Endometrium (tissue), 2 donors: ENCODE results near the gene ICAM3.
"Not testable (repeated sequence)": the region's sequence is repeated elsewhere in the genome, so short reads cannot be mapped to it uniquely, and the experiment has no call there.

Experiments
- FAIRE-seq: peaks from 2 replicates; lab custom pipeline; 2012; peaks lifted over from hg19 to GRCh38; lab: Jason Lieb, UNC
- donor health status: control.
- donor health status: control.

Gene ICAM3

GRCh38 chr19:10339380-10339960 is at the start of gene ICAM3:
ICAM3 (minus strand) TSS chr19:10339624; CDS start chr19:10339614, 10 bp downstream.
- FAIRE-seq = no peak

GRCh38 chr19:10388957-10389356 is 49.5 kb upstream of the ICAM3 start:
- peak; percentile 46 for FAIRE-seq

DNA sequence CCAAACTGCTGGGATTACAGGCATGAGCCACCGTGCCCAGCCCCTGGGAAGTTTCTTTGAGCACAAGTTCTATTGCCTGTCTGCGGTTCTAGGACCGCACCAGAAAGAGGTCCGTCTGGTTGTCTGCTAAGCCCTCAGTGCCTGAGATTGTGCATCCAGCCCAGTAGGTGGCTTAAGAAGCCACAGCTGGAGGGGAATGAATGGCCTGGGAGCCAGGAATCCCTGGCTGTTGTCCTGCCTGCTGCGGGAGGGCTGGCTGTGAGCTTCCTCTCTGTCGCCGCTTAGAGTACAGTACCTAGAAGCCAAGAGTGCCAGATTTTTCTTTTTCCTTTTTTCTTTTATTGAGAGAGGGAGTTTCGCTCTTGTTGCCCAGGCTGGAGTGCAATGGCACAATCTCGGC is 45.2 kb upstream of the ICAM3 start:
- no peak for FAIRE-seq

- not testable (repeated sequence) for FAIRE-seq
These were observed 43.7 kb upstream of the ICAM3 start for GRCh38 chr19:10383223-10383499.

DNA sequence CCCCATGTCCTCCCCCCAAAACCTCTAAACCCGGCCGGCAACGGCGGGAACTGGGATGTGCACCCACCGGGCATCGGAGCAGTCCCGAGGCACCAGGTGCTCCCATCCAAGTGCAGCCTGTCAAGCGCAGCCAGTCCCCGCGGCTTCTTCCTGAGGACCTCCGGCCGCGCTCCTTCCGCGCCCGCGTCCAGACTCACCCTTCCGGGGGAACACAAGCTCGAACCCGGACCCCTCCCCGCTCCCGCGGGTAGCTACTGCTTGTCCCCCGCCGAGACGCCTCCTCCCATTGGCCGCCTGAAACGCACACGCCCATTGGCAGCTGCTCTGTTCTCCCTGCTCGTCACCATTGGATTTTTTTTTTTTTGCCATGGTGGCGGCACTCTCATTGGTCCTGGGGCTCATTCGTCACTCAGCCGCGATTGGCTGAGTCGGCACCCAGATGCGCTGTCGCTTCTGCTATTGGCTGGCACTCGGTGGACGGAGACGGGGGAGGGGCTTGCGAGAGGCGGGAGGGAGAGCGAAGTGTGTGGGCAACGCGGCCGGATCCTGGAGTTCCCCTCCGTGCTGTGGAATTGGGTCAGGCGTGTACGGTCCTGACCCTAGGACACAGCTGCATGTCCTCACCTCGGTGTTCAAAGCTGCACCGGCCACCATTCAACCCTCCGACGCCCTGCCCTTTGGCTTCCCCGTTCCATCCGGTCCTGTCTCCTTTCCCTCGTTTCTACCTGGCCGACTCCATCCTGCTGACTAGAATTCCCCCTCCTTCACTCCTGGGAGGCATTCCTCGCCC is 41.1 kb upstream of the ICAM3 start, which contains the start of gene TYK2:
TYK2 (minus strand) TSS at position 260 of the 790 bp plus-strand sequence. CDS start 2,166 bp downstream, outside the sequence.
- peak; percentile 99 for FAIRE-seq

DNA sequence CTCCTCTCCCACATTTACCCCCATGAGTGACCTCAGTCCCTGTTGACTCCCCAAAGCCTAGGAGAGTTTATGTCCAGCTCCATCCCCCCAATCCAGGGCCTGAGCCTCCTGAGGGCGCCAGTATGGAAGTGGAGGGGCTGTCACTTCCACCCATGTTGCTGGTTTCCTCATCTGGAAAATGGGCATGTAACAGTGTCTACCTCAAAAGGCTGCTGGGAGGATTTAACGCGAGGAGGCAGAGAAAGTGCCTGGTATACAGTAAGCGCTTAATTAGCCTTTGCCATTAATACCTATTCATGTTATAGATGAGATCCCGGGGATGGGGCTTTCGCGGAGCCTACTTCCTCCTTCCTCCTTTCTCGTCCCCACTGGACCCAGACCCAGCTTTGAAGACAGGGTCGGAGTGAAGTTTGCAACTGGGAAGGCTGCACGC is 40.5 kb upstream of the ICAM3 start:
- FAIRE-seq = no peak

DNA sequence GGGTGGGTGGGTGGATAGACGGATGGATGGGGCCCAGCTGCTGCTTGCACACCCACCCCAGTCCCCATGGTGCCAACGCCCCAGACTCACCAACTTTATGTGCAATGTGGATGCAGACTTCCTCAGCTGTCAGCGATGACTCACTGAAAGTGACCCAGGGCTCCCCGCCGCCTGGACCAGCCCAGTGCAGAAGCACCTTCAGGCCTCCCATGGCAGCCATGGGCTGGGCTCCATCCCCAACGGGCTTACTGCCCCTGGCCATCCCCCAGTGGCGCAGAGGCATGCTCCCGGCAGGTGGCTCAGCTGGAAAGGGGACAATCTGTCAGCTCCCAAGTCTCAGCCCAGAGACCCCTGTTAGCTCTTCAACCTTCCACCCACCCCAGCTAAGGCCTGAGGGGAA is 38.7 kb upstream of the ICAM3 start:
- no peak for FAIRE-seq

- not testable (repeated sequence) for FAIRE-seq
These were observed 37.8 kb upstream of the ICAM3 start for GRCh38 chr19:10377140-10377640.

GRCh38 chr19:10374931-10375330 is 35.5 kb upstream of the ICAM3 start:
- no peak for FAIRE-seq

GRCh38 chr19:10372690-10373089 is 33.3 kb upstream of the ICAM3 start:
- FAIRE-seq = no peak

DNA sequence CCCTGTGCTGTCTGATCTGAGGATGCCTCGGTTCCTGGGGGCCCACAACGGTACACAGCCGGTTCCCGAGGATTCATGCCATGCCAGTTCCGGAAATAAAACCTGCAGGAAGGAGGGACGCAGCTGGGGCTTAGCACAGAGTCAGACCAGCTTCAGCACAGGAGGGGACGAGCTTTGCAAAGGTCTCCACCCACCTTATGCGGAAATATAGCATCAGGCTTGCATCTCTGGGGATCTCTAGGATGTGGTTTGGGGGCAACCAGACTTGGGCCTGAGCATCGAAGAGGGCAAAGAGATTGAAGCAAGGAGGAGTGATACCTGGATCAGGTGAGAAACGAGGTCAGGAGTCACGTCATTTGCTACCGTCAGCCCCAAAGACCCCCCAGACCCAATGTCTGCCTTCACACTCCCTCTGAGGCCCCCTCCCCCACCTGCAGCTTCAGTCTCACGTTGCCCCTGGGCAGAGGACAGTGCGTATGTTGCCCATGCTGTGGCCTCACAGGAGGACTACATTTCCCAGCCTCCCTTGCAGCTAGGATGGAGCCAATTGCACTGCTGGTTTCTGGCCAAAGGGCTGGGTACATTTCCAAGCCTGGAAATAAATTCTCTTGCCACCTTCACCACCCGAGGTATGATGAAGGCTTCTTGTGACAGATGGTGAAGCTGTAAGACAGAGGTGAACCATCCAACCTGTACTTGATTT is 28.8 kb upstream of the ICAM3 start:
- FAIRE-seq = no peak

DNA sequence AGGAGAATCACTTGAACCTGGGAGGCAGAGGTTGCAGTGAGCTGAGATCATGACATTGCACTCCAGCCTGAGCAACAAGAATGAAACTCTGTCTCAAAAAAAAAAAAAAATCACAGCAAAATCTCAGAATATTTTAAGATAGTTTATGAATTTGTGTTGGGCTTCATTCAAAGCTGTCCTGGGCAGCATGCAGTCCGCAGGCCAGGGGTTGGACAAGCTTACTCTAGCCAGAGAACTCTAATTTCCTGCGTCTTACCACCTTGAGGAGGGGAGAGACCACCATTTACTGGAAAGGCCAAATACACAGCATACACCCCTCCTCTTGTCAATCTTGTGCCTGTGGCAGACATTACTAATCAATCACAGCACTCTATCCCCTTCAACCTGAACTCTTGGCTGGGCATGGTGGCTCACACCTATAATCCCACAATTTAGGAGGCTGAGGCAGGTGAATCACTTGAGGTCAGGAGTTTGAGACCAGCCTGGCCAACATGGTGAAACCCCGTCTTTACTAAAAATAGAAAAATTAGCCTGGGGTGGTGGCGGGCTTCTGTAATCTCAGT is 27.6 kb upstream of the ICAM3 start:
- not testable (repeated sequence) for FAIRE-seq

DNA sequence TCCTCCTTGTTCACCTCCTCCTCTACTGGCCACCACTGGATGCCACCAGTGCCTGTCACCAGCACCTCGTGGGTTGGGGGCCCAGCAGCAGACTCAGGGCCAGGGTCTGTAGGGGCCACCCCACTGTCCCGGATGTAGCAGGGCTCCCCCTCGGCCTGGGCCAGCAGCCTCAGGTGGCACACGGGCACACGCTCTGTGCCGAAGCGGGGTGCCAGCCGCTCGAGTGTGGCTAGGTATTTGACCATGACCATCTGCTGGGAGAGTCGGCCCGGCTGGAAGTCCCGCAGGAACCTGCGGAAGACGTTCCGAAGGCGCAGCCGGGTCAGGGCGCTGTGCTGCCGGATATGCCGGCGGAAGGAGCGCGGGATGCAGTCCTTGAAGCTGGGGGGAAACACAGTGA is 26.1 kb upstream of the ICAM3 start:
- no peak for FAIRE-seq

DNA sequence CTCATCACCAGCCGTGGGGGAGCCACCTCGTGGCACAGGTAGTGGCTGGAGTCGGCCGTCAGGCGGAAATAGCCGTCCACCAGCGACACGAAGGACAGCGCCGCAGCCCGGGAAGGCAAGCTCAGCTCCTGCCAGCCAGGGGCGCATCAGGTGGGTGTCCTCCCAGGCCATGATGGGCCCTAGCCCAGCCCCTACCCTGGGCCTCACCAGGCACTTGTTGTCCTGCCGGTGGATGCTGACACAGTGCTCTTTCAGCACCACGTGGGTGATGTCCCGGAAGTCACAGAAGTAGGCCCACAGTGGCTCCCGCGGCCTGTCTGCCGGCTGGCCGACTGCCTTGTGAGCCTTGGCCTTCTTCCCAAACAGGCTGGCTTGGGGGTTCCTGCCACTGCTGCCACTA is 25.2 kb upstream of the ICAM3 start:
- FAIRE-seq = no peak

GRCh38 chr19:10363789-10364281 is 24.4 kb upstream of the ICAM3 start:
- no peak for FAIRE-seq

- FAIRE-seq = no peak
These were observed 22.8 kb upstream of the ICAM3 start for GRCh38 chr19:10362259-10362658.

- no peak for FAIRE-seq
These were observed 22.2 kb upstream of the ICAM3 start for GRCh38 chr19:10361569-10362011.

DNA sequence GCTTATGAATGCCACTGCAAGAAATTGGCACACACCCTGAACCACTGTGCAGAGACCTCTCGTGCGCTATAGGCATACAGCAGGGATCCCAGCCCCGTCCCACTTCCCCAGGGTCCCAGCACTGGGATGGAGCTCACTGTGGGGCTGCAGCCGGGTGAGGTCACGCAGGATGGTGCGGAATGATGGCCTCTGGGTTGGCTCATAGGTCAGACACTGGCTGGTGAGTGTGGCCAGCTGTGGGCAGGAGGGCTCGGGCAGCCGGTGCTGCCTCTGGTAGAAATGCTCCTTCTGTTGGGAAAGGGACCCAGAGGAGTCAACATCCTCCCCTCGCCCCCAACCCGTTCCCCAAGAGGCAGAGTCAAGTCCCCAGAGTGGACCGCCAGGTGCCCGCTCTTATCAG is 17.0 kb upstream of the ICAM3 start:
- no peak for FAIRE-seq

DNA sequence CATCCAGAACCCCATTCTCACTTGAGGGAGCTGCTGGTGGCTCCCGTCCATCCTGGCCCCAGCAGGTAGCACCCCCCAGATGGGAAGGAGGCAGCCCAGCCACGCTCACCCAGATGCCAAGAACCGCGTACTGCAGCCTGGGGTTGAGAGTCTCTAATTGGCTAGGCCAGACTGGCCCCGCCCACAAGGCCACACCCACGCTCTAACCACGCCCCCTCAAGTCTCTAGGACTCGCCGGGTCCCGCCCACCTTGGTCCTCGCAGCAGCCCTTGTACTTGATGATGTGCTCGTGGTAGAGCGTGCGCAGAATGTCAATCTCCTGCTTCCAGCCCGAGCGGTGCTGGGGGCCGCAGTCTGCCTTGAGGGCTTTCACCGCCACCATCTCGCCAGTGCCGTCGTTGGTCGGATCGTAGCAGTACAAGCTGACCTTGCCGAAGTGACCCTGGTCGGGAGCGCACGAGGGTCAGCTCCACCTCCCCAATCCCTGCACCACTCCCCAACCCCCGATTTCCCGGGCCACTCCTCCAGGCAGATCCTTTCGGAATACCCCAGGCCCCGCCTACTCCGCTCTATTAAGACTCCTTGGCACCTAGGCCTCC is 14.5 kb upstream of the ICAM3 start:
- FAIRE-seq = no peak

GRCh38 chr19:10352764-10353671 is 13.6 kb upstream of the ICAM3 start:
- no peak for FAIRE-seq

GRCh38 chr19:10346509-10346908 is 7.1 kb upstream of the ICAM3 start:
- FAIRE-seq = no peak
